Vagina (tissue), 2 donors: ENCODE measurements around the gene PRSS33. TPM values are rescaled to one million over a fixed set of nuclear protein-coding genes. Genes with fewer than 3 reads are reported as not detected.

ENCODE experiments used
- DNase-seq, 2 donors: peaks; one replicate each; pipeline ENCODE4 v3.0.0-alpha.2; 2017; ENCODE audit errors: extremely low spot score in 2 of 2
- H3K27ac ChIP-seq: fragments of 200-600 bp; sonication (generic); one replicate; pipeline ENCODE4 v1.5.1; 2019
- H3K27me3 ChIP-seq: fragments of 200-600 bp; sonication (generic); one replicate; pipeline ENCODE4 v1.5.1; 2019
- H3K36me3 ChIP-seq, 2 donors: fragments of 200-600 bp; sonication (generic); one replicate each; pipeline ENCODE4 v1.5.1; 2017 to 2019
- H3K4me1 ChIP-seq: fragments of 200-600 bp; sonication (generic); one replicate; pipeline ENCODE4 v1.5.1; 2019
- H3K4me3 ChIP-seq, 2 donors: fragments of 200-600 bp; sonication (generic); 1 replicate in 1 of 2; 2 replicates in 1 of 2; pipeline ENCODE4 v1.5.1; 2016 to 2019
- H3K9me3 ChIP-seq: fragments of 200-600 bp; sonication (generic); one replicate; pipeline ENCODE4 v1.5.1; 2019
- POLR2A ChIP-seq, 2 donors: fragments of 450-650 bp; IDR thresholded peaks; one replicate each; pipeline ENCODE4 v1.6.1; 2017; ENCODE audit warnings: antibody characterized with exemption in 2 of 2, mild to moderate bottlenecking in 2 of 2, moderate library complexity in 2 of 2
- POLR2AphosphoS5 ChIP-seq, 2 donors: sonication (generic); formaldehyde crosslinking; IDR thresholded peaks; one replicate each; pipeline ENCODE4 v1.9.0; 2017; ENCODE audit warnings: antibody characterized with exemption in 2 of 2, mild to moderate bottlenecking in 2 of 2, low read depth in 1 of 2; ENCODE audit not compliant: insufficient read depth in 1 of 2
- intact Hi-C: fragments of 100-400 bp; cut with DNase I; formaldehyde crosslinking; loops from one replicate; pipeline ENCODE4 v1.15.1; 2023
- total RNA-seq: library from RNA; depleted of rRNA; stranded (reverse); fragments of >200 nt; gene quantifications from one replicate; pipeline ENCODE4 v1.2.3, GENCODE V29; 2016
- TF ChIP-seq, protein P1 (sequence below), 3 experiments: fragments of 450-650 bp in 2 of 3; fragments of 200-600 bp in 1 of 3; sonication (generic) in 1 of 3; IDR thresholded peaks; one replicate each; pipeline ENCODE4 v1.5.1; 2017 to 2019; ENCODE audit warnings: antibody characterized with exemption in 3 of 3, mild to moderate bottlenecking in 2 of 3, moderate library complexity in 2 of 3

PRSS33 gene, protein sequence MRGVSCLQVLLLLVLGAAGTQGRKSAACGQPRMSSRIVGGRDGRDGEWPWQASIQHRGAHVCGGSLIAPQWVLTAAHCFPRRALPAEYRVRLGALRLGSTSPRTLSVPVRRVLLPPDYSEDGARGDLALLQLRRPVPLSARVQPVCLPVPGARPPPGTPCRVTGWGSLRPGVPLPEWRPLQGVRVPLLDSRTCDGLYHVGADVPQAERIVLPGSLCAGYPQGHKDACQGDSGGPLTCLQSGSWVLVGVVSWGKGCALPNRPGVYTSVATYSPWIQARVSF
- total RNA-seq = not detected

DNA sequence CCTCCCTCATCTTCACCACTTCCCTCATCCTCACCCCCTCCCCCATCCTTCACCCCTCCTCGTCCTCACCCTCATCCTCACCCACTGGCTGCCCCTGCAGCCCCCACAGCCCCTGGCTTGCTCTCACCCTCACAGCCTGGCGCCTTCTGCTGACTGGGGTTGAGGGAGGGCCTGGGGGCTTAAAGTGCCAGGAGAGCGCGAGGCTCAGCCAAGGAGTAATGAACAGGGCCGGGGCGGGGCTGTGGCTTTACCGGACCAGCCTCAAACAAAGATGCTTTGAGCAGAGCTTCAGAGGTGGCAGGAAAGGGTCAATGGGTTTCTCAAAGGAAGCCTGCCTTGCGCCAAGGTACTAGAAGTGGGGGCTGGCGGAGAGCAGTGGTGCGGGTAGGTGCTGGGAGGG lies at the start of gene PRSS33:
PRSS33 (minus strand) TSS at position 155 of the 400 bp plus-strand sequence. CDS start 1,013 bp downstream, outside the sequence.
- H3K36me3 ChIP-seq = no peaks in the 10 kb centered on the region
- H3K4me3 ChIP-seq = no peak within 1 kb of the TSS
- DNase-seq = no peak
- intact Hi-C loops = no loop called here
- TF ChIP-seq POLR2AphosphoS5 (IDR thresholded peaks at IDR 0.05; ENCODE audit: insufficient read depth in 1 of 2, low read depth in 1 of 2) = no peak
- TF ChIP-seq POLR2A (IDR thresholded peaks at IDR 0.05) = no peak
- TF ChIP-seq, protein P1, sequence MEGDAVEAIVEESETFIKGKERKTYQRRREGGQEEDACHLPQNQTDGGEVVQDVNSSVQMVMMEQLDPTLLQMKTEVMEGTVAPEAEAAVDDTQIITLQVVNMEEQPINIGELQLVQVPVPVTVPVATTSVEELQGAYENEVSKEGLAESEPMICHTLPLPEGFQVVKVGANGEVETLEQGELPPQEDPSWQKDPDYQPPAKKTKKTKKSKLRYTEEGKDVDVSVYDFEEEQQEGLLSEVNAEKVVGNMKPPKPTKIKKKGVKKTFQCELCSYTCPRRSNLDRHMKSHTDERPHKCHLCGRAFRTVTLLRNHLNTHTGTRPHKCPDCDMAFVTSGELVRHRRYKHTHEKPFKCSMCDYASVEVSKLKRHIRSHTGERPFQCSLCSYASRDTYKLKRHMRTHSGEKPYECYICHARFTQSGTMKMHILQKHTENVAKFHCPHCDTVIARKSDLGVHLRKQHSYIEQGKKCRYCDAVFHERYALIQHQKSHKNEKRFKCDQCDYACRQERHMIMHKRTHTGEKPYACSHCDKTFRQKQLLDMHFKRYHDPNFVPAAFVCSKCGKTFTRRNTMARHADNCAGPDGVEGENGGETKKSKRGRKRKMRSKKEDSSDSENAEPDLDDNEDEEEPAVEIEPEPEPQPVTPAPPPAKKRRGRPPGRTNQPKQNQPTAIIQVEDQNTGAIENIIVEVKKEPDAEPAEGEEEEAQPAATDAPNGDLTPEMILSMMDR (IDR thresholded peaks at IDR 0.05) = no peak
- H3K4me1 ChIP-seq = peaks cover 11% of the 10 kb centered on the region
- no peaks in the 10 kb centered on the region for H3K9me3 ChIP-seq
- H3K27ac ChIP-seq = no peak within 1 kb of the TSS
- no peaks in the 10 kb centered on the region for H3K27me3 ChIP-seq

DNA sequence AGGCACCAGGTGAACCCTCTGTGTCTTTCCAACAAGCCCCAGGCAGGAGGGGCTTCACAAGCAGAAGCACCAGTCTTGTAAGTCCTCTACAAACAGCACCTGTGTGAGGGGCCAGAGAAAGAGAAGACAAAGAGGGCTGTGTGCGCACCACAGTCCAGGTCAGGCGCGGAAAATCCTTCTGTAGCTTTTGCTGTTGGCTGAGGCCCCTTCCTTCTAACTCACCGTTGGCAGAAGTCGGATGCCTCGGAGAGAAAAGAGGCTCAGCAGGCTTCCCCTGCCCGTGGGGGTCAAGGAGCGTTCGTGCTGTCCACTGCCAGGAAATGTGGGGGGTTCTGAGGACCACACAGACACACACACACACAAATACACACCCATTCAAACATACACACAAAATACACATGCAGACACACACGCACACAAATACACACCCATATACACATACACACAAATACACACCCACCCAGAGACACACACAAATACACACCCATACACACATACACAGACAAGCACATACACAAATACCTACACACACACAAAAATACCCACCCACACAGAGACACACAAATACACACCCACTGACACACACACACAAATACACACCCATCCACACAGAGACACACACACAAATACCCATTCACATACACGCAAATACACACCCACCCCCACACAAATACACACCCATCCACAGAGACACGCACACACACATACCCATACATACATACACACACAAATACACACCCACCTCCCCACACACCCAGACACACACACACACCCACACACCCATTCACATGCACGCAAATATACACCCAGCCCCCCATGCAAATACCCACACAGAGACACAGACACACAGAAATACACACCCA lies 49.5 kb upstream of the PRSS33 start:
- no peaks in the 10 kb centered on the region for H3K27me3 ChIP-seq
- H3K9me3 ChIP-seq = no peaks in the 10 kb centered on the region
- no peak overlapping the region for H3K4me3 ChIP-seq
- no peak overlapping the region for H3K27ac ChIP-seq
- TF ChIP-seq, protein P1 (IDR thresholded peaks at IDR 0.05) = no peak
- TF ChIP-seq POLR2A (IDR thresholded peaks at IDR 0.05) (no peak), POLR2AphosphoS5 (IDR thresholded peaks at IDR 0.05; ENCODE audit: insufficient read depth in 1 of 2, low read depth in 1 of 2) (no peak)
- no peak for DNase-seq
- H3K4me1 ChIP-seq = peaks cover 15% of the 10 kb centered on the region
- no peaks in the 10 kb centered on the region for H3K36me3 ChIP-seq
- intact Hi-C loops = loop anchor here (10.0 kb wide), 1 partner anchor 648 kb away; no protein-coding TSS in a partner anchor

DNA sequence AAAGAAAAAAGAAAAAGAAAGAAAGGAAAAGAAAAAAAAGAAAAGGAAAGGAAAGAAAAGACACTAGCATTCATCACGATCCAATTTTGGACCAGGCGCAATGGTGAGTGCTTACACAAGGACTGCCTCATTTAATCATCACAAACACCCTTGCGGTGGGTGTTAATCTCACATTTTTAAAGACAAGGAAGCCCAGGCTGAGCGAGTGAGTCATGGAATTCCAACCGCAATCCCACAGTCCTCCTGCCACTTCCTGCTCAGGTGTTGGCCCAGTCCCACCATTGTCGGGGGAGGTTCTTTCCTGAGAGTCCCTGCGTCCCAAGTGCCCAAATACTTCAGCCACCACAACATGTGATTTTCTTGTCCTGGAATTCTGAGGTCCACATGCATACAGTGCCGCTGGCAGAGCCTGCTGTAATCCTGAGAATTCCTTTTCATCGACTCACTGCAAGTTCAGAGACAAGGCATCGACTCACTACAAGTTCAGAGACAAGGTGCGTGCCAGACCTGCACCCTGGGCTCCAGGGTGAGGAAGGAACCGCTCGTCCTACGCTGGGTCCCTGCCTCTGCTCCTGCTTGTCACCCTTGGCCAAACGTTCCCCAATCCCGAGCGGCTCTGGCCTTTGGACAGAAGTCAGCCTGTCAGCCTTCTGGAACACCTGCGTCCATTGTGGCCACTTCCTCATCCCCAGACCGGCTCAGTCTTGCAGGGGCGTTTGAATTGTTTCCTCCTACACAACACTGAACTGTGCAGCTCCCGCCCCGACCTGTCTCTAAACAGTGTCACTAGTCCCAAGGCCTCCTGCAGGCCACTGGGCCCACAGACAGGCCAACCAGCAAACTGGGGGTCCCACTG lies 48.5 kb upstream of the PRSS33 start:
- Histone ChIP-seq H3K9me3 (no peaks in the 10 kb centered on the region), H3K27me3 (no peaks in the 10 kb centered on the region), H3K36me3 (no peaks in the 10 kb centered on the region), H3K27ac (no peak overlapping the region), H3K4me3 (no peak overlapping the region), H3K4me1 (peaks cover 8% of the 10 kb centered on the region)
- intact Hi-C loops = loop anchor here (10.0 kb wide), 1 partner anchor 649 kb away; no protein-coding TSS in a partner anchor
- no peak for DNase-seq
- TF ChIP-seq, protein P1 (IDR thresholded peaks at IDR 0.05) = no peak
- no peak for TF ChIP-seq POLR2AphosphoS5 (IDR thresholded peaks at IDR 0.05; ENCODE audit: insufficient read depth in 1 of 2, low read depth in 1 of 2)
- no peak for TF ChIP-seq POLR2A (IDR thresholded peaks at IDR 0.05)

DNA sequence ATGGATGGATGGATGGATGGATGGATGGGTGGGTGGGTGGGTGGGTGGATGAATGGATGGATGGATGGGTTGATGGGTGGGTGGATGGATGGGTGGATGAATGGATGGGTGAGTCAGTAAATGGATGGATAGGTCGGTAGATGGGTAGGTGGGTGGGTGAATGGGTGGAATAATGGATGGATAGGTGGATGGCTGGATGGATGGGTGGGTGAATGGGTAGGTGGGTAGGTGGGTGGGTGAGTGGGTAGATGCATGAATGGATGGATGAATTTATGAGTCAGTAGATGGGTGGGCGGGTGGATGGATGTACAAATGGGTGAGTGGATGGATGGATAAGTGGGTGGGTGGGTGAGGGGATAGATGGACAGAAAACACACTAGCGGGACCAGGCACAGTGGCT lies 47.6 kb upstream of the PRSS33 start:
- no peak for DNase-seq
- Histone ChIP-seq H3K4me3 (no peak overlapping the region), H3K4me1 (peaks cover 13% of the 10 kb centered on the region), H3K27me3 (no peaks in the 10 kb centered on the region), H3K27ac (no peak overlapping the region), H3K36me3 (no peaks in the 10 kb centered on the region), H3K9me3 (no peaks in the 10 kb centered on the region)
- intact Hi-C loops = loop anchor here (10.0 kb wide), 1 partner anchor 650 kb away; no protein-coding TSS in a partner anchor
- TF ChIP-seq POLR2A (IDR thresholded peaks at IDR 0.05) (no peak), POLR2AphosphoS5 (IDR thresholded peaks at IDR 0.05; ENCODE audit: insufficient read depth in 1 of 2, low read depth in 1 of 2) (no peak)
- TF ChIP-seq, protein P1 (IDR thresholded peaks at IDR 0.05) = no peak
